Stimulated activated CD4-positive, alpha-beta T cell treated with anti-CD3 and anti-CD28 coated beads, Interleukin-4, amount 100 ng/mL, for 48 hours (primary cell): ENCODE measurements around the gene BMP8B.

Experiments used
- DNase-seq, 2 donors: peaks; one replicate each; pipeline ENCODE4 v3.0.0-alpha.2; 2020; ENCODE audit warnings: low read depth in 2 of 2

BMP8B gene

DNA sequence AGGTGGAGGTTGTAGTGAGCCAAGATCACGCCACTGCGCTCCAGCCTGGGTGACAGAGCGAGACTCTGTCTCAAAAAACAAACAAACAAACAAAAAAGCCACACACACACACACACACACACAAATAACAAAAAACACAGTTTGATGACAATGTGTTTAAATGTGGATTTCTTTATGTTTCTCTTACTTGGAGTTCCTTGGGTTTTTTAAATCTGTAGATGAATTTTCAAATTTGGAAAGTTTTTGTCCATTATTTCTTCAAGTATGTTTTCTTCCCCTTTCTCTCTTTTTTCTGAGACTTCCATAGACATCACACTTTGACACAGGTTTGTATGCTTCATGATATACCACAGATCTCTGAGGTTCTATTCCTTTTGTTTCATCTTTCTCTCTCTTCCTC is 62.1 kb downstream of the BMP8B start:
- DNase-seq: no peak

- no peak for DNase-seq
These were observed 66.2 kb downstream of the BMP8B start for GRCh38 chr1:39722495-39722894.

- DNase-seq: no peak
These were observed 67.0 kb downstream of the BMP8B start for GRCh38 chr1:39721664-39722063.

GRCh38 chr1:39720094-39720999 is 68.3 kb downstream of the BMP8B start:
- no peak for DNase-seq

GRCh38 chr1:39717809-39718208 is 70.9 kb downstream of the BMP8B start:
- no peak for DNase-seq

GRCh38 chr1:39713557-39713956 is 75.1 kb downstream of the BMP8B start:
- no peak for DNase-seq

DNA sequence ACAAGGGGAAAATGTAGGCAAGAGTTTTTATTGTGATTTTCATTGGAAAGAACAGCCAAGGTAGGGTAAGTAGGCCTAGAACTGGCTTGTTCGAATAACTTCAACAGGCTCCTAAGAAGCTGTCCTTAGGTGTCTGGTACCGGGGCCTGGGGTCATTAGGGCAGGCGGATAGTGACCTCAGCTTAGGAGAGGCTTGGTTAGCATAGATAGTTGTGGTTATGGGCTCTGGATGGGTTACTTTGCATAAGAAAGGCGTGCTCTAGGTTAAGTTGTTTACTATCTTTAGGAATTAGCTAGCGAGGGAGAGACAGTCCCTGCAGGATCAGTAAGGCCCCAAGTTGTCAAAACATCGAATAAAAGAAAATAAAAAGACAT is 76.7 kb downstream of the BMP8B start:
- DNase-seq: no peak

DNA sequence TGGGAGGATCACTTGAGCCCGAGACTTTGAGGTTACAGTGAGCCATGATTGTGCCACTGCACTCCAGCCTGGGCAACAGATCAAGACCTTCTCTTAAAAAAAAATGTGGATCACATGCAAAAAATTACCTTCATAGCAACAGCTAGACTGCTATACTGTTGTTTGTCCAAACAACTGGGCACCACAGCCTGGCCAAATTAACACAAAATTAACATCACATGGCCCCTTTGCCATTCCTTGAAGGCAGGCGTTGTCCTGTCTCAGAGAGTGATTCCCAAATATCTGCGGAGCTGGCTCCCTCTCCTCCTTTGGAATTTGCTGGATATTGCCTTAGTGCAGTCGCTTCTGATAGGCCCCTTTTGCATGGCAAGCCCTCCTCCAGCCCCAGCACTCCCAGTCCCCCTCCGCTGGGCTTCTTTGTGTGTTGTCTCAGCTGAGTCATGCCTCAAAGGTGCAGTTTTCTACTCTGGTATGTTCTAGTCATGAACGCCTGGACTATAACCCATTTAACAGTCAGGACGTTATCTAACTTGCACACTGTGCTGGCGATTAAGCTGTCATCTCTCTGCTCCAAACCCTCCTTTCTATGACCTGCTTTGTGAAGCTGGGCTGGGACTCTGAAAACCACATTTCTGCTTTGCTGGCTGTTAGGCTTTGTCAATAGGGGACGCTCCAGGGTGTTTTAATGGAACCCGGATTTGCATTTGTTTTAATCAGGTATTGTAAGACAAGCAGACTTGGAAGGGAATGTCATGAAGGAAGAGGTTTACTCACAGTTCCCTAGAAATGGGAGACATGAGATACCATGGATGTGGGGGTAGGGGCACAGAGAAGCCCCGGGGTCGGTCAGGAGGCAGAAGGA is 77.3 kb downstream of the BMP8B start:
- no peak for DNase-seq

- no peak for DNase-seq
These were observed 81.2 kb downstream of the BMP8B start for GRCh38 chr1:39707506-39707905.
